CD4-positive, alpha-beta T cell treated with Interferon alpha-2 for 1 hour (primary cell): Measurements from ENCODE around the gene SORCS2.

Experiments
- DNase-seq, 2 donors: peaks; one replicate each; pipeline ENCODE4 v3.0.0-alpha.2; 2020 to 2022

Gene SORCS2

GRCh38 chr4:7362862-7363430 is 170.6 kb downstream of the SORCS2 start:
- DNase-seq = no peak

DNA sequence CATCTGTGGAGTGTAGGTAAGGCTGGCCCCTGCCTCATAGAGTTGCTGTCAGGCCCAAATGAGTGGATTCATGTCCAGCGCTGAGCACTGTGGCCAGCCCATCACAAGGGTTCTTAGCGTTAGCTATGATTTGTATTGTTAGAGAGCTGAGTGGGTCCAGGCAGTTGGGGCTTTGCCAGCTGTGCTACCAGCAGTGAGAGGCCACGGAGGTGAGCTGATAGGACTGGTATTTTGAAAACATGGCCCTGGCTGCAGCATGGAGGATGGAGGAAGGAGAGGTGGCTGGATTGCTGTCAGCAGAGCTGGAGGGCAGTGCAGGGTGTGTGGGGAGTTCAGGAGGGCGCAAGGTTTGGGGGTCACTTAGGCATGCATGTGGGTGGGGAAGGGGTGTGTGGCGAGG is 172.6 kb downstream of the SORCS2 start:
- no peak for DNase-seq

- DNase-seq = no peak
These were observed 173.3 kb downstream of the SORCS2 start for GRCh38 chr4:7365462-7366179.

GRCh38 chr4:7366180-7366945 is 174.0 kb downstream of the SORCS2 start:
- DNase-seq = no peak

DNA sequence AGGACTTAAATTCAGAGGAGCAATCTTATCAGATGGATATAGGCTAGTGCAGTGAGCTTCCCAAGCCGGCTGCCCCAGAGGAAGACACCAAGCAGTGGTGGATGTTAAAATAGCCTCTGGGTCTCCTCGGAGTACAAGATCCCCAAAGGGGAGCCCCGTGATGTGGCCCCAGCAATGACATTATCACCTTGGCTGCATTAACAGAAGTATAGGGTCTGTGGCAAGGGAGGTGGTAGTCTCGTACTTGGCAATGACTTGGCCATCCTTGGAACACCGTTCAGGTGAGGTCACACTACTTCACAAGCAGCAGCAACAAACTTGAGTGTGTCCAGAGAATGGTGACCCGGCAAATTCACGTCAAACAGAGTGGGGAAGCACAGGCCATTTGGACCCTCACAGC is 174.6 kb downstream of the SORCS2 start:
- no peak for DNase-seq

DNA sequence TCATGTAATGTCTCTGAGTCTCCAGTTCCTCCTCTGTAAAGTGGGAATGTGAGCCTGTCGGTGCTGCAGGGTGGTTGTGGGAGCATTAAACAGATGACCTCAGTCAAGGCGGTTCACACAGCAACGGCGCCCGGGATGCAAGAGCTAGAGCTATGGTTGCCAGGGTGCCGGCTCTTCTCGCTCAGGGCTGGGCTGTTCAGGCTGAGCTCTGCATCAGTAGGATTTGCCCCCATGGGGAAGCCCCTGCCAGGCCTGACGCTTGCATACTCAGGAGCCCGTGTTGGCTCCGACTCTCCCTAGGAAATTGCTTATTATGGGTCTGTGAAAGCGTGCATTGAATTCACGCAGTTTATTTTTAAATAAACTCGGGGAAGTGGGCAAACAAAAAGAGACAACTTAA is 175.1 kb downstream of the SORCS2 start:
- DNase-seq = no peak

DNA sequence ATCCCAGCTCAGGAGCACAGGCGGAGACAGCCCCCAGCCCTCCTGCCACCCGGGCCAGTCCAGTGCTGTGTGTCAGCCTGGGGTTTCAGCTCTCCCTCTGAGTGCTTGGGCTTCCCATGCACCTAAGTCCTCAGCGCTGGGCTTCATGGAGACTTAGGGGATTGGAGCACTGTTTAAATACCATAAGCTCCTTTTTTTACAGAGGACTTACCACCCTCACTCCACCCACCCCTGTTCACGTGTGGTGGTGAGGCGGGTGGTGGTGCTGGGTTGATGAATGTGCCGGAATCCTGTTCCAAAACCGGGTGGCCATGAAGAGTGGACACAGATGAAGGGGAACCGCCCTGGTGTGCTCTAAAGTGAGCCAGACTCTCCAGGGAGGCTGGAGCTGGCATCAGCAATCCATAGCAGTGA is 175.5 kb downstream of the SORCS2 start:
- DNase-seq = no peak

GRCh38 chr4:7368296-7368695 is 176.0 kb downstream of the SORCS2 start:
- no peak for DNase-seq

DNA sequence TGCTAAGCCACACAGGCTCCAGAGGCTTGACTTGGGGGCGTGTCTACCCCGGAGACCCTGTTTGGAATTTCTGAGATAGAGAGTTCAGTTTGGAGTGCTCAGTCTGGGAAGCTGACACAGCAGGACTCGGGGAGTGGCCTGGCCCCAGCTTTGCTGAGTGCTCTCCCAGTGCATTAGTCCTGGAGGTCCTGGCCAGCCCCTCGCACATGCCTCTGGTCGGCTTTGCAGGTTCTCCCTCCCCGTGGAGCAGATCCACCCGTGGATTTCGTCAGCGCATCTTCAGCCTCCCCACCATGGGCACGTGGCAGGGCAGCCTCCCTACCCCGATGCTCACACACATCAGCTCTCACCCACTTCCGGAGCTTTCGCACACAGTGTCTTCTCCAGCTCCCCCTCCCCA is 177.2 kb downstream of the SORCS2 start:
- no peak for DNase-seq

- no peak for DNase-seq
These were observed 177.7 kb downstream of the SORCS2 start for GRCh38 chr4:7370038-7370437.

GRCh38 chr4:7371210-7371941 is 179.0 kb downstream of the SORCS2 start:
- DNase-seq = no peak

- no peak for DNase-seq
These were observed 180.3 kb downstream of the SORCS2 start for GRCh38 chr4:7372673-7373072.

DNA sequence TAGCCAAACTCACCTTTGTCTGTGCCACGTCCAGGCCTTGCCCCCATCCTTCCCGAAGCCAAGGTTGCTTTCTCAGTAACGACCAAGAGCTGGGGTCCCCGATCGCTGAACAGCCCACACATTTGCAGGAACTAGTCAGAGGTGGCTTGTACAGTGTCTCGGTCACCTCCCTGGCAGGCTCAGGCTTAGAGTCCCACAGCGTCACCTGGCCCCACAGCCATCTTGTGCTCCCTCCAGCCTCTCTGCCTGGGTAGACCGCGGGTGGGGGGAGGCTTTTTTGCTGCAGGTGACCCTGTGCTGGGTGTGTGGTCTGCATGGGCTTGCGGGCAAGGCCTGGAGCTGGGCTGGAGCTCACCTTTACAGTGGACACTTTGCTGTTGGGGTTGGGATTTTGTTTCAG is 182.2 kb downstream of the SORCS2 start:
- DNase-seq = no peak

- no peak for DNase-seq
These were observed 183.1 kb downstream of the SORCS2 start for GRCh38 chr4:7375427-7375826.

- DNase-seq = no peak
These were observed 185.0 kb downstream of the SORCS2 start for GRCh38 chr4:7377223-7377865.

DNA sequence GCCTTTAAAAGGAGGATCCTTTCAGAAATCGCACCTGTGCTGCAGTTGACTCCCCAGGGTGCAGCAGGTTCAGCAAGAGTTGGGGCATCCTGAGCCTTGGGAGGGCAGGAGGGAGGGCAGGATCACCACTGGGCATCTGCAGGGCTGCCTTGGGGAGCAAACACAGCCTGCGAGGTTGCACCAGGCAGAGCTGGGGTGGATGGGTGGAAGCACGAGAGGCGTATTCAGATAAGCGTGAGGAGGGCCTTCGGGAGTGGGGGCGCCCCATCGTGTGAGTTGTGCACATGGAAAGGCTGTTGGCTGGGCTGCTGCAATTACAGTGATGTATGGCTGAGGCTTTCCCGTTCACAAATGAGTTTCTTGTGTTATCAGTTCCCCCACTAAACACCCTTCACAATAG is 186.8 kb downstream of the SORCS2 start:
- no peak for DNase-seq

- no peak for DNase-seq
These were observed 187.4 kb downstream of the SORCS2 start for GRCh38 chr4:7379719-7380118.

DNA sequence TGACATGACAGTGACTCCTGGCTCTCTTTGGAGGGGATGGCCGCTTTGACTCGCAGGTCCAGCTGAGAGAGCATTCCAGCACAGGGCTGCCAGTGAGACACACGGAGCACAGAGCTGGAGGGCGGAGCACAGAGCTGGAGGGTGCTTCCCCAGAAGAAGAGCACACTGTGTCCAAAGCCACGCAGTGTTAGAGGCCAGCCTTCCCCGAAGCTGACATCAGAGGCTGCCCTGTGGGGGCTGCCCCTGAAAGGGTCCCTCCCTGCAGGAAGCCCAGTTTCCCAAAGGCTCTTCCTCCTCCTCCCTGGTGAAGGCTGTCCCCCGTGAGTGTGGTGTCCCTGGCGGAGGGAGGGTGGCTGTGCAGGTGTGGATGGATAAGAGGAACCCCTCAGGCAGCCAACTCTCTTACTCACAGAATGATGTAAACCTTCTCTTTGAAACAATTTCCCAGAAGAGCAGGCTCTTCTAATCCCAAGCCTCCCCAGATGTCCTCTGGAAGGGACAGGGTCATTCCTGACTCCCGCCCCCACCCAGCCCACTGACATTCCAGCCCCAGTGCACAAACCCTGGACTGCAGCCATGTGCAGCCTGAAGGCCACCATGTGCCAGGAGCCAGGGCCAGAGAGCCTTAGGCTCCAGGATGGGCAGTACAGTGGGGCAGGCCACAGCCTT is 189.0 kb downstream of the SORCS2 start:
- DNase-seq = no peak

- DNase-seq = no peak
These were observed 189.7 kb downstream of the SORCS2 start for GRCh38 chr4:7381890-7382633.

- DNase-seq = no peak
These were observed 190.3 kb downstream of the SORCS2 start for GRCh38 chr4:7382634-7383014.

DNA sequence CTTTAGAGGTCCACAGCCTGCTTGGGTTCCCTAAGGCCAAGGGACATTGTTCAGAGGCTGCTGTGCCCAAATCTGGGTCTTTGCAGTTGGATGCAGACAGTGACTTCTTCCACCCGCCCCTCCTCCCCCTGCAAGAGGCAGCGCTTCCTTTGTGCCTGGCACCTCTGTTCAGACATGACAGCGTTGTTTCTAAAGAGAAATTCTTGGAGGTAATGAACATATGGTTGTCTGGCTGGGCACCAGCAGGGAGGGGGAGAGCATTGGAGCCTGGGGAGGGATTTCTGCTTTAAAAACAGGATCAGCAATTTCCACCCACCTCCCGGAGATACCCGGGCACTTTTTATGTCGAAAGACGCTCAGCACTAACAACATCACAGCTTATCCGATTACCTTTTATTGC is 190.9 kb downstream of the SORCS2 start:
- no peak for DNase-seq
